Neural progenitor cell (in vitro differentiated cells): ENCODE data around the gene RAD51B.

Experiments
- EZH2phosphoT487 ChIP-seq: fragments of 200-600 bp; sonication (generic); IDR thresholded peaks from 2 replicates; pipeline ENCODE4 v1.6.1; 2017; ENCODE audit warnings: antibody characterized with exemption
- TF ChIP-seq, protein P1 (sequence below): fragments of 200-600 bp; sonication (generic); IDR thresholded peaks from 2 replicates; pipeline ENCODE4 v1.5.1; 2017; ENCODE audit warnings: antibody characterized with exemption, mild to moderate bottlenecking

DNA sequence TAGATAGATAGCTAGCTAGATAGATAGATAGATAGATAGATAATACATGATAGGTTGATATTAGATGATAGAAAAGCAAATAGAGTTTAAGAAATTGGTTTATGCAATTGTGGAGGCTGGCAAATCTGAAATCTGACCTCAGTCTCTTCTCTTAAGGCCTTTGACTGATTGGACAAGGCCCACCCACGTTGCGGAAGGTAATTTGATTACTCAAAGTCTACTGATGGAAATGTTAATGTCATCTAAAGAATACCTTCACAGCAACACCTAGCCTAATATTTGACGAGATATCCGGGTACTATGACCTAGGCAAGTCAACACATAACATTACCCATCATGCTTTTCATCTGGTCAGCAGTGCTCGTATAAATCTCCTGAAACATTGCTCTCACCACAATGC lies 782.9 kb downstream of the RAD51B start:
- TF ChIP-seq, protein P1, sequence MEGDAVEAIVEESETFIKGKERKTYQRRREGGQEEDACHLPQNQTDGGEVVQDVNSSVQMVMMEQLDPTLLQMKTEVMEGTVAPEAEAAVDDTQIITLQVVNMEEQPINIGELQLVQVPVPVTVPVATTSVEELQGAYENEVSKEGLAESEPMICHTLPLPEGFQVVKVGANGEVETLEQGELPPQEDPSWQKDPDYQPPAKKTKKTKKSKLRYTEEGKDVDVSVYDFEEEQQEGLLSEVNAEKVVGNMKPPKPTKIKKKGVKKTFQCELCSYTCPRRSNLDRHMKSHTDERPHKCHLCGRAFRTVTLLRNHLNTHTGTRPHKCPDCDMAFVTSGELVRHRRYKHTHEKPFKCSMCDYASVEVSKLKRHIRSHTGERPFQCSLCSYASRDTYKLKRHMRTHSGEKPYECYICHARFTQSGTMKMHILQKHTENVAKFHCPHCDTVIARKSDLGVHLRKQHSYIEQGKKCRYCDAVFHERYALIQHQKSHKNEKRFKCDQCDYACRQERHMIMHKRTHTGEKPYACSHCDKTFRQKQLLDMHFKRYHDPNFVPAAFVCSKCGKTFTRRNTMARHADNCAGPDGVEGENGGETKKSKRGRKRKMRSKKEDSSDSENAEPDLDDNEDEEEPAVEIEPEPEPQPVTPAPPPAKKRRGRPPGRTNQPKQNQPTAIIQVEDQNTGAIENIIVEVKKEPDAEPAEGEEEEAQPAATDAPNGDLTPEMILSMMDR, result no peak
- TF ChIP-seq EZH2phosphoT487, result no peak
